Hepatocyte (in vitro differentiated cells): Measurements from ENCODE around the gene EGLN3. TPM values are rescaled to one million over a fixed set of nuclear protein-coding genes. Genes with fewer than 3 reads are reported as not detected.
"Not testable (repeated sequence)": the region's sequence is repeated elsewhere in the genome, so short reads cannot be mapped to it uniquely, and the experiment has no call there.

Experiments used
- DNase-seq: peaks from one replicate; pipeline ENCODE4 v3.0.0-alpha.2; 2016; ENCODE audit warnings: low spot score
- H2AFZ ChIP-seq: fragments of 200-600 bp; sonication (generic); 2 replicates; pipeline ENCODE4 v1.6.0; 2016; ENCODE audit warnings: antibody characterized with exemption, mild to moderate bottlenecking
- H3K27ac ChIP-seq: fragments of 200-600 bp; sonication (generic); 2 replicates; pipeline ENCODE4 v1.5.1; 2016; ENCODE audit warnings: mild to moderate bottlenecking
- H3K27me3 ChIP-seq: fragments of 200-600 bp; sonication (generic); 2 replicates; pipeline ENCODE4 v1.6.1; 2016
- H3K36me3 ChIP-seq: fragments of 200-600 bp; sonication (generic); replicated peaks from 2 replicates; pipeline ENCODE4 v1.5.1; 2016; ENCODE audit warnings: low read depth; ENCODE audit not compliant: insufficient read depth
- H3K4me1 ChIP-seq: fragments of 200-600 bp; sonication (generic); 2 replicates; pipeline ENCODE4 v1.5.1; 2016; ENCODE audit warnings: mild to moderate bottlenecking, moderate library complexity; ENCODE audit not compliant: insufficient read depth
- H3K4me2 ChIP-seq: fragments of 200-600 bp; sonication (generic); 2 replicates; pipeline ENCODE4 v1.6.0; 2016
- H3K4me3 ChIP-seq: fragments of 200-600 bp; sonication (generic); 2 replicates; pipeline ENCODE4 v1.5.1; 2016; ENCODE audit warnings: mild to moderate bottlenecking
- H3K79me2 ChIP-seq: fragments of 200-600 bp; sonication (generic); 2 replicates; pipeline ENCODE4 v1.6.0; 2017; ENCODE audit warnings: mild to moderate bottlenecking
- H3K9me2 ChIP-seq: fragments of 200-600 bp; sonication (generic); replicated peaks from 2 replicates; pipeline ENCODE4 v1.6.0; 2017; ENCODE audit warnings: mild to moderate bottlenecking; ENCODE audit not compliant: insufficient read depth
- H3K9me3 ChIP-seq: fragments of 200-600 bp; sonication (generic); 2 replicates; pipeline ENCODE4 v1.5.1; 2016; ENCODE audit warnings: low read depth, mild to moderate bottlenecking
- H4K20me1 ChIP-seq: fragments of 200-600 bp; sonication (generic); 2 replicates; pipeline ENCODE4 v1.6.0; 2016; ENCODE audit warnings: mild to moderate bottlenecking; ENCODE audit not compliant: insufficient read depth, poor library complexity, severe bottlenecking
- CTCF ChIP-seq: fragments of 200-600 bp; sonication (generic); IDR thresholded peaks from 2 replicates; pipeline ENCODE4 v1.5.1; 2016; ENCODE audit warnings: antibody characterized with exemption, mild to moderate bottlenecking; ENCODE audit not compliant: poor library complexity
- EZH2 ChIP-seq: fragments of 200-600 bp; sonication (generic); IDR thresholded peaks from 2 replicates; pipeline ENCODE4 v1.6.1; 2016; ENCODE audit warnings: antibody characterized with exemption, mild to moderate bottlenecking, borderline replicate concordance
- EZH2phosphoT487 ChIP-seq: fragments of 200-600 bp; sonication (generic); IDR thresholded peaks from one replicate; pipeline ENCODE4 v1.6.1; 2018; ENCODE audit warnings: antibody characterized with exemption, mild to moderate bottlenecking, low read depth, moderate library complexity; ENCODE audit not compliant: unreplicated experiment, severe bottlenecking
- WGBS: methylation state at CpG from one replicate; pipeline ENCODE4 v1.1.6; 2016; ENCODE audit warnings: low lambda C conversion rate; ENCODE audit errors: missing lambda C conversion rate; 5-methylcytosine and 5-hydroxymethylcytosine counted together
- polyA plus RNA-seq: library from polyadenylated mRNA; unstranded; fragments of >200 nt; fragmentation: Nextera tagmentation; extraction: Ambion mirVana; gene quantifications from 2 replicates; pipeline ENCODE4 v1.2.1, GENCODE V29; 2016
- total RNA-seq: library from RNA; depleted of rRNA; stranded (reverse); fragments of >200 nt; gene quantifications from 2 replicates; pipeline ENCODE4 v1.2.3, GENCODE V29; 2014

Gene EGLN3
- total and polyA plus RNA-seq, 2 experiments from 2014 or later = 11.9 to 17.2 TPM

- Histone ChIP-seq H3K4me3 (no peak overlapping the region), H3K36me3 (no peaks in the 10 kb centered on the region), H3K79me2 (peaks cover 4% of the 10 kb centered on the region), H3K9me3 (no peaks in the 10 kb centered on the region), H2AFZ (no peak overlapping the region), H3K27ac (no peak overlapping the region), H3K4me2 (no peak overlapping the region), H3K4me1 (peaks cover 8% of the 10 kb centered on the region), H4K20me1 (no peaks in the 10 kb centered on the region), H3K9me2 (no peaks in the 10 kb centered on the region), H3K27me3 (no peaks in the 10 kb centered on the region)
- WGBS = 72% methylated on average over 8 of the region's 8 CpGs
- DNase-seq = no peak
- TF ChIP-seq EZH2phosphoT487 = no peak
These were observed 22.0 kb downstream of the EGLN3 start for GRCh38 chr14:33928895-33929294.

- H3K4me2 ChIP-seq = no peak overlapping the region
- H3K79me2 ChIP-seq = peaks cover 4% of the 10 kb centered on the region
- no peaks in the 10 kb centered on the region for H3K9me2 ChIP-seq
- H3K36me3 ChIP-seq = no peaks in the 10 kb centered on the region
- DNase-seq = no peak
- H3K4me3 ChIP-seq = no peak overlapping the region
- peaks cover 8% of the 10 kb centered on the region for H3K4me1 ChIP-seq
- no peaks in the 10 kb centered on the region for H3K27me3 ChIP-seq
- H2AFZ ChIP-seq = no peak overlapping the region
- WGBS = 72% methylated on average over 4 of the region's 4 CpGs
- no peak overlapping the region for H3K27ac ChIP-seq
- no peaks in the 10 kb centered on the region for H4K20me1 ChIP-seq
- H3K9me3 ChIP-seq = no peaks in the 10 kb centered on the region
- TF ChIP-seq EZH2phosphoT487 = no peak
- no peak for TF ChIP-seq CTCF
- no peak for TF ChIP-seq EZH2
These were observed 22.9 kb downstream of the EGLN3 start for GRCh38 chr14:33927944-33928343.

- H3K4me2 ChIP-seq, H3K36me3 ChIP-seq, DNase-seq, H3K9me3 ChIP-seq, H3K4me3 ChIP-seq, H3K9me2 ChIP-seq, H2AFZ ChIP-seq, H3K4me1 ChIP-seq, H3K27ac ChIP-seq, H3K79me2 ChIP-seq, H4K20me1 ChIP-seq, H3K27me3 ChIP-seq: not testable (repeated sequence)
- 86% methylated on average over 4 of the region's 4 CpGs for WGBS
These were observed 23.9 kb downstream of the EGLN3 start for GRCh38 chr14:33926967-33927366.

- Histone ChIP-seq H3K27ac (no peak overlapping the region), H3K79me2 (no peaks in the 10 kb centered on the region), H3K9me2 (no peaks in the 10 kb centered on the region), H2AFZ (no peak overlapping the region), H3K27me3 (no peaks in the 10 kb centered on the region), H3K4me3 (no peak overlapping the region), H4K20me1 (no peaks in the 10 kb centered on the region), H3K36me3 (no peaks in the 10 kb centered on the region), H3K4me1 (peaks cover 8% of the 10 kb centered on the region), H3K9me3 (no peaks in the 10 kb centered on the region), H3K4me2 (no peak overlapping the region)
- no peak for DNase-seq
- no peak for TF ChIP-seq CTCF
- TF ChIP-seq EZH2 = no peak
- no peak for TF ChIP-seq EZH2phosphoT487
These were observed 24.9 kb downstream of the EGLN3 start for GRCh38 chr14:33925946-33926345.

GRCh38 chr14:33925235-33925634, 25.6 kb downstream of the EGLN3 start:
- no peaks in the 10 kb centered on the region for H3K9me3 ChIP-seq
- no peak for DNase-seq
- WGBS = 80% methylated on average over 3 of the region's 3 CpGs
- H4K20me1 ChIP-seq = no peaks in the 10 kb centered on the region
- no peak overlapping the region for H3K4me2 ChIP-seq
- H3K36me3 ChIP-seq = no peaks in the 10 kb centered on the region
- no peak overlapping the region for H3K4me3 ChIP-seq
- no peak for TF ChIP-seq EZH2phosphoT487
- TF ChIP-seq EZH2 = no peak
- TF ChIP-seq CTCF = no peak
- no peaks in the 10 kb centered on the region for H3K9me2 ChIP-seq
- no peaks in the 10 kb centered on the region for H3K79me2 ChIP-seq
- H3K27me3 ChIP-seq = no peaks in the 10 kb centered on the region
- peaks cover 8% of the 10 kb centered on the region for H3K4me1 ChIP-seq
- H2AFZ ChIP-seq = no peak overlapping the region
- H3K27ac ChIP-seq = no peak overlapping the region
